OCI-LY7 (cell line): ENCODE results near the gene PPP1R9B. TPM values are rescaled to one million over a fixed set of nuclear protein-coding genes. Genes with fewer than 3 reads are reported as not detected.

Experiments used
- BruUV-seq: library from RNA; stranded (reverse); fragments of 400-500 nt; replicated peaks from 2 replicates; lab custom pipeline; 2021; lab: Mats Ljungman, UMichigan
- CTCF ChIA-PET: fragments of 300-600 bp; sonication (Branson Sonifier 250); formaldehyde crosslinking; loops from one replicate; lab custom pipeline; 2022; ENCODE audit warnings: antibody characterized with exemption; ENCODE audit not compliant: unreplicated experiment; lab: Charles Lee
- POLR2A ChIA-PET: fragments of 300-600 bp; sonication (Branson Sonifier 250); formaldehyde crosslinking; loops from one replicate; lab custom pipeline; 2022; ENCODE audit warnings: antibody characterized with exemption; lab: Charles Lee
- DNase-seq: peaks from one replicate; pipeline ENCODE4 v3.0.0-alpha.2; 2015; ENCODE audit warnings: low spot score
- H2AFZ ChIP-seq: fragments of 200-600 bp; sonication (generic), shearing (Covaris generic); 2 replicates; pipeline ENCODE4 v1.6.1; 2014; ENCODE audit warnings: mild to moderate bottlenecking, antibody characterized with exemption, low read length, moderate library complexity
- H3K27ac ChIP-seq: fragments of 200-600 bp; sonication (generic); 2 replicates; pipeline ENCODE4 v1.5.1; 2014; ENCODE audit warnings: mixed run types, low read depth, mild to moderate bottlenecking, moderate library complexity, low read length, inconsistent platforms; ENCODE audit not compliant: poor library complexity, severe bottlenecking
- H3K36me3 ChIP-seq: fragments of 200-600 bp; sonication (generic); 2 replicates; pipeline ENCODE4 v1.6.1; 2014; ENCODE audit warnings: mild to moderate bottlenecking, antibody characterized with exemption, low read length, moderate library complexity, mixed read lengths; ENCODE audit not compliant: insufficient read depth
- H3K4me1 ChIP-seq: fragments of 200-600 bp; sonication (generic); 2 replicates; pipeline ENCODE4 v1.5.1; 2014; ENCODE audit warnings: mild to moderate bottlenecking, low read length; ENCODE audit not compliant: insufficient read depth, poor library complexity, severe bottlenecking
- H3K4me2 ChIP-seq: fragments of 200-600 bp; sonication (generic); 2 replicates; pipeline ENCODE4 v1.6.1; 2014; ENCODE audit warnings: mild to moderate bottlenecking, low read length
- H3K4me3 ChIP-seq: fragments of 200-600 bp; sonication (generic); 2 replicates; pipeline ENCODE4 v1.5.1; 2014; ENCODE audit warnings: mild to moderate bottlenecking, low read depth, low read length; ENCODE audit not compliant: poor library complexity, severe bottlenecking
- H3K79me2 ChIP-seq: fragments of 200-600 bp; sonication (generic); 2 replicates; pipeline ENCODE4 v1.6.1; 2016; ENCODE audit warnings: low read depth, mild to moderate bottlenecking, low read length, moderate library complexity, mixed read lengths; ENCODE audit not compliant: insufficient read depth
- H3K9me2 ChIP-seq: fragments of 200-600 bp; sonication (generic); 2 replicates; pipeline ENCODE4 v1.6.1; 2016; ENCODE audit warnings: mild to moderate bottlenecking, low read length, mixed read lengths; ENCODE audit not compliant: insufficient read depth
- H3K9me3 ChIP-seq: fragments of 200-600 bp; sonication (generic); 2 replicates; pipeline ENCODE4 v1.6.1; 2014; ENCODE audit warnings: mild to moderate bottlenecking, mixed run types, low read length, mixed read lengths
- H4K20me1 ChIP-seq: fragments of 200-600 bp; sonication (generic); 2 replicates; pipeline ENCODE4 v1.6.1; 2014; ENCODE audit warnings: mild to moderate bottlenecking, antibody characterized with exemption, low read length, moderate library complexity, mixed read lengths; ENCODE audit not compliant: insufficient read depth
- EZH2phosphoT487 ChIP-seq: fragments of 200-600 bp; sonication (generic); IDR thresholded peaks from 2 replicates; pipeline ENCODE4 v1.6.1; 2018; ENCODE audit warnings: low read depth, borderline replicate concordance, mild to moderate bottlenecking, mixed run types, antibody characterized with exemption, low read length, moderate library complexity, mixed read lengths
- intact Hi-C: fragments of 100-400 bp; cut with micrococcal nuclease; formaldehyde crosslinking; loops from one replicate; pipeline ENCODE4 v1.10.0; 2022; ENCODE audit not compliant: unreplicated experiment
- total RNA-seq, 2 experiments: library from RNA; depleted of rRNA in 1 of 2; stranded (reverse); fragments of >200 nt in 1 of 2; shearing (Covaris generic) in 1 of 2; gene quantifications; 2 replicates each; pipeline ENCODE4 v1.2.3, GENCODE V29; 2014 to 2022
- TF ChIP-seq, protein P1 (sequence below): fragments of 200-600 bp; sonication (generic); conservative IDR thresholded peaks from 2 replicates; pipeline ENCODE4 v1.5.1; 2014; ENCODE audit warnings: mild to moderate bottlenecking, antibody characterized with exemption, low read length, moderate library complexity, mixed read lengths

The PPP1R9B gene
- total RNA-seq, 2 experiments from 2014 or later = 45.3 to 87.0 TPM

DNA sequence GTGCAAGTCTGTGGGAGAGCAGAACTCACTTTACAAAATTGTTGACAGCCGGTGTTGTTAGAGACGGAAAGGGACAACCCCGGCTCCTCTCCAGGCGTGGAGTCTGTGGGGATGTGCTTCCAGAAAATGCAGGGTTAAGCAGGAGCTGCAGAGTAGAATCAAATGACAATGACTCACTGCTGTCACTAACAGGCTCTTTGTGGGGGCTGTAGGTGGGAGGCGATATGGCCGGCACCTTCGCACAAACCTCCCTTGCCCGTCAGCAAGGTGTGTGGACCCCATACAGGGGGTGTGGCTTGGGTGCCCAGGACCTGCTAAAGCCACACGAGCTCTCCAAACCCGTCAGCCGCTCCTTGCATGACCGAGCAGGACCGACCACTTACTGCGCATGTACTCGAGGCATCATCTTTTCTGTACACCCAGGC, 49.5 kb downstream of the PPP1R9B start:
- intact Hi-C loops = no loop called here
- no peak for DNase-seq
- Histone ChIP-seq H3K4me3 (no peak overlapping the region), H3K27ac (no peak overlapping the region), H3K4me2 (no peak overlapping the region), H3K9me3 (no peaks in the 10 kb centered on the region), H3K79me2 (no peaks in the 10 kb centered on the region), H4K20me1 (no peaks in the 10 kb centered on the region), H3K9me2 (no peaks in the 10 kb centered on the region), H3K36me3 (no peaks in the 10 kb centered on the region), H3K4me1 (peaks cover 6% of the 10 kb centered on the region), H2AFZ (no peak overlapping the region)
- BruUV-seq = no TSS peak
- ChIA-PET POLR2A (no interaction called here), CTCF (no interaction called here)
- TF ChIP-seq EZH2phosphoT487 = no peak
- TF ChIP-seq, protein P1, sequence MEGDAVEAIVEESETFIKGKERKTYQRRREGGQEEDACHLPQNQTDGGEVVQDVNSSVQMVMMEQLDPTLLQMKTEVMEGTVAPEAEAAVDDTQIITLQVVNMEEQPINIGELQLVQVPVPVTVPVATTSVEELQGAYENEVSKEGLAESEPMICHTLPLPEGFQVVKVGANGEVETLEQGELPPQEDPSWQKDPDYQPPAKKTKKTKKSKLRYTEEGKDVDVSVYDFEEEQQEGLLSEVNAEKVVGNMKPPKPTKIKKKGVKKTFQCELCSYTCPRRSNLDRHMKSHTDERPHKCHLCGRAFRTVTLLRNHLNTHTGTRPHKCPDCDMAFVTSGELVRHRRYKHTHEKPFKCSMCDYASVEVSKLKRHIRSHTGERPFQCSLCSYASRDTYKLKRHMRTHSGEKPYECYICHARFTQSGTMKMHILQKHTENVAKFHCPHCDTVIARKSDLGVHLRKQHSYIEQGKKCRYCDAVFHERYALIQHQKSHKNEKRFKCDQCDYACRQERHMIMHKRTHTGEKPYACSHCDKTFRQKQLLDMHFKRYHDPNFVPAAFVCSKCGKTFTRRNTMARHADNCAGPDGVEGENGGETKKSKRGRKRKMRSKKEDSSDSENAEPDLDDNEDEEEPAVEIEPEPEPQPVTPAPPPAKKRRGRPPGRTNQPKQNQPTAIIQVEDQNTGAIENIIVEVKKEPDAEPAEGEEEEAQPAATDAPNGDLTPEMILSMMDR = no peak

DNA sequence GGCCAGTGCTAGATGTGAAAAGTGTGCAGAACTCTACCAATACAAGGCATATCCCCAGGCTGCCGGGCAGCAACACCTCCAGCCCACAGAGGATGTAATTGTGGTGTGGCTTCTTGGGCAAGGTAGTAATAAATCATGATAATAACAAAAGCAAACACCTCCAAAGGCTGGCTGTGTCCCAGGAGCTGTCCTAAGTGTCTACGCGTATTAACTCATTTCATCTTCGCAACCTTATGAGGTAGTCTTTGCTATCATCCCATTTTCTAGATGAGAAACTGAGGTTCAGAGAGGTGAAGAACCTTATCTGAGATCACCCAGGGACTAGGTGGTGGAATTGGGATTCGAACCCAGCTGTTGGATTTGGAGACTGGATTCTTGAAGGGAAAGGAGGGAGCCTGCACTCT, 50.0 kb downstream of the PPP1R9B start:
- no peak overlapping the region for H3K27ac ChIP-seq
- H3K4me3 ChIP-seq = no peak overlapping the region
- TF ChIP-seq EZH2phosphoT487 = no peak
- TF ChIP-seq, protein P1 = no peak
- CTCF ChIA-PET = no interaction called here
- no peaks in the 10 kb centered on the region for H3K36me3 ChIP-seq
- intact Hi-C loops = no loop called here
- DNase-seq = no peak
- no peaks in the 10 kb centered on the region for H3K79me2 ChIP-seq
- no TSS peak for BruUV-seq
- H4K20me1 ChIP-seq = no peaks in the 10 kb centered on the region
- H3K4me1 ChIP-seq = peaks cover 9% of the 10 kb centered on the region
- H2AFZ ChIP-seq = no peak overlapping the region
- H3K9me3 ChIP-seq = no peaks in the 10 kb centered on the region
- no peaks in the 10 kb centered on the region for H3K9me2 ChIP-seq
- POLR2A ChIA-PET = no interaction called here
- no peak overlapping the region for H3K4me2 ChIP-seq

DNA sequence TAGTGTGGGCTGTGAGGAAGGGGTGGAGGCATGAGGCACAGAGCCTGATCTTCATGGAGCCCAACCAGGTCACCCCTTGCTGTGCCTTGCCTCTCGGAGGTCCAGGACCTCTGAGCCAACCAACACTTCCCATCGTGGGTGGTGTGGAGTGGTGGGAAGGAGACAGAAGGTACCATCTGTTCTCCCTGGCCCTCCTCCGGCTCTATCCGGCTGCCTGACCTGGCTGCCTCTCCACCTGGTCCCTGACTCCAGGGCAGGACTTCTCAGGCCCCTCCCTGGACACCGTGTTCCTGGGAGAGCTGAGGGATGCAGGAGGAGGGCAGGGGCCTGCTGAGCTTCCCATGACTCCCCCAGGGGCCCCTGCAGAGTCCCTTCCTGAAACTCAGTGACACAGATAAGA, 51.5 kb downstream of the PPP1R9B start:
- Histone ChIP-seq H4K20me1 (no peaks in the 10 kb centered on the region), H3K79me2 (no peaks in the 10 kb centered on the region), H2AFZ (no peak overlapping the region), H3K4me3 (no peak overlapping the region), H3K36me3 (no peaks in the 10 kb centered on the region), H3K27ac (no peak overlapping the region), H3K9me2 (no peaks in the 10 kb centered on the region), H3K9me3 (no peaks in the 10 kb centered on the region), H3K4me1 (peaks cover 17% of the 10 kb centered on the region), H3K4me2 (no peak overlapping the region)
- BruUV-seq = no TSS peak
- intact Hi-C loops = no loop called here
- DNase-seq = no peak
- POLR2A ChIA-PET = no interaction called here
- TF ChIP-seq EZH2phosphoT487 = no peak
- TF ChIP-seq, protein P1 = no peak
- CTCF ChIA-PET = no interaction called here
